ENCODE data around the gene GAS2L2. TPM values are rescaled to one million over a fixed set of nuclear protein-coding genes. Genes with fewer than 3 reads are reported as not detected.

The GAS2L2 gene
- total RNA-seq, 1 donor from 2014 or later = not detected

DNA sequence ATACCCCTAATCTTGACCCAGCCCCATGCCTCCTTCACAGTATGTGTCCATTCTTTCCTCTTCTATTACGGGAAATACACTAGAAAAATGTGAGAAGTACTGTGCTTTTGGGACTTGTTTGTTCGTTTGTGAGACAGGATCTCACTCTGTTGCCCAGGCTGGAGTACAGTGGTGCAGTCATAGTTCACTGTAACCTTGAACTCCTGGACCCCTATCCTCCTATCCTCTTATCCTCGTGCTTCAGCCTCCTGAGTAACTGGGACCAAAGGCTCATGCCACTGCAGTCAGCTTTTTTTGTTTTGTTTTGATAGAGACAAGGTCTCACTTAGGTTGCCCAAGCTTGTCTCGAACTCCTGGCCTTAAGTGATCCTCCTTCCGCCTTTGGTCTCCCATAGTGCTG is 51.5 kb downstream of the GAS2L2 start:
- H2AFZ ChIP-seq (replicated peaks) = no peak overlapping the region
- H3K27ac Mint-ChIP-seq = no peak overlapping the region
- H3K36me3 Mint-ChIP-seq = peaks cover 5% of the 10 kb centered on the region
- no peaks in the 10 kb centered on the region for H3K4me1 ChIP-seq
- H3K4me2 ChIP-seq = no peak overlapping the region
- no peaks in the 10 kb centered on the region for H3K79me2 ChIP-seq (ENCODE audit: low read depth)
- TF ChIP-seq, protein P1, sequence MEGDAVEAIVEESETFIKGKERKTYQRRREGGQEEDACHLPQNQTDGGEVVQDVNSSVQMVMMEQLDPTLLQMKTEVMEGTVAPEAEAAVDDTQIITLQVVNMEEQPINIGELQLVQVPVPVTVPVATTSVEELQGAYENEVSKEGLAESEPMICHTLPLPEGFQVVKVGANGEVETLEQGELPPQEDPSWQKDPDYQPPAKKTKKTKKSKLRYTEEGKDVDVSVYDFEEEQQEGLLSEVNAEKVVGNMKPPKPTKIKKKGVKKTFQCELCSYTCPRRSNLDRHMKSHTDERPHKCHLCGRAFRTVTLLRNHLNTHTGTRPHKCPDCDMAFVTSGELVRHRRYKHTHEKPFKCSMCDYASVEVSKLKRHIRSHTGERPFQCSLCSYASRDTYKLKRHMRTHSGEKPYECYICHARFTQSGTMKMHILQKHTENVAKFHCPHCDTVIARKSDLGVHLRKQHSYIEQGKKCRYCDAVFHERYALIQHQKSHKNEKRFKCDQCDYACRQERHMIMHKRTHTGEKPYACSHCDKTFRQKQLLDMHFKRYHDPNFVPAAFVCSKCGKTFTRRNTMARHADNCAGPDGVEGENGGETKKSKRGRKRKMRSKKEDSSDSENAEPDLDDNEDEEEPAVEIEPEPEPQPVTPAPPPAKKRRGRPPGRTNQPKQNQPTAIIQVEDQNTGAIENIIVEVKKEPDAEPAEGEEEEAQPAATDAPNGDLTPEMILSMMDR (IDR thresholded peaks at IDR 0.05) = no peak
- no peak for TF ChIP-seq EZH2 (IDR thresholded peaks at IDR 0.05)
- TF ChIP-seq EZH2phosphoT487 (IDR thresholded peaks at IDR 0.05) = no peak
- no peak for DNase-seq (ENCODE audit: low spot score)
- H3K4me3 Mint-ChIP-seq = no peak overlapping the region
- H4K20me1 ChIP-seq (ENCODE audit: low read depth) = peaks cover 20% of the 10 kb centered on the region
- H3K4me3 ChIP-seq = no peak overlapping the region
- no peaks in the 10 kb centered on the region for H3K9me3 Mint-ChIP-seq
- H3K27ac ChIP-seq = no peak overlapping the region
- no peaks in the 10 kb centered on the region for H3K9me3 ChIP-seq (ENCODE audit: low read depth)
- no peaks in the 10 kb centered on the region for H3K36me3 ChIP-seq
- no peaks in the 10 kb centered on the region for H3K27me3 Mint-ChIP-seq (ENCODE audit: insufficient read depth, low read depth)
- no peak overlapping the region for H3K9ac ChIP-seq
- H3K4me1 Mint-ChIP-seq = no peaks in the 10 kb centered on the region
- H3F3A ChIP-seq (ENCODE audit: low read depth) = no peaks in the 10 kb centered on the region
- no peaks in the 10 kb centered on the region for H3K27me3 ChIP-seq

DNA sequence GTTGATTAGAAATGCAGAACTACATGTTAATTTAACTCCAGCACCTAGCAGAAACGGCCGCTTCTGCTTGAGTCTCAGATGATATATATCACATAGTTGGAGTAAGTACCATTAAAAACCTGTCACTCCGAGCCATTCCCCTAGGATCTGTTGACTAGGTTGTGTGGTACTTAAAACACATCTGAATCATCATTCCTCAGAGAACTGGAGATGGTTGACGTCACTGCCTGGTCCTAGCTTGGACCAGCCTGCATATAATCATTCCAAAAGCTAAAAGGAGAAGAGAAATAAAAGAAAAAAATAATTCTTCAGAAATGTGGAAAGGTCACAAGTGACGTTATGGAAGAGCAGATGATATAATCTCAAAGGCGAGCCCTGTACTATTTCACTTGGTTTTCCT is 52.9 kb downstream of the GAS2L2 start:
- Histone ChIP-seq H3K36me3 (no peaks in the 10 kb centered on the region), H3K4me2 (no peak overlapping the region), H3K27me3 (no peaks in the 10 kb centered on the region), H3K9ac (no peak overlapping the region), H3K9me3 (ENCODE audit: low read depth) (no peaks in the 10 kb centered on the region), H4K20me1 (ENCODE audit: low read depth) (peaks cover 29% of the 10 kb centered on the region), H3K4me1 (peaks cover 6% of the 10 kb centered on the region), H3K79me2 (ENCODE audit: low read depth) (no peaks in the 10 kb centered on the region), H3F3A (ENCODE audit: low read depth) (no peaks in the 10 kb centered on the region), H3K27ac (no peak overlapping the region), H2AFZ (replicated peaks) (no peak overlapping the region), H3K4me3 (no peak overlapping the region)
- Mint-ChIP-seq H3K4me1 (no peaks in the 10 kb centered on the region), H3K9me3 (no peaks in the 10 kb centered on the region), H3K4me3 (no peak overlapping the region), H3K36me3 (peaks cover 8% of the 10 kb centered on the region), H3K27me3 (ENCODE audit: insufficient read depth, low read depth) (no peaks in the 10 kb centered on the region), H3K27ac (no peak overlapping the region)
- DNase-seq (ENCODE audit: low spot score) = no peak
- TF ChIP-seq EZH2 (IDR thresholded peaks at IDR 0.05) (no peak), EZH2phosphoT487 (IDR thresholded peaks at IDR 0.05) (no peak)
- TF ChIP-seq, protein P1 (IDR thresholded peaks at IDR 0.05) = no peak

DNA sequence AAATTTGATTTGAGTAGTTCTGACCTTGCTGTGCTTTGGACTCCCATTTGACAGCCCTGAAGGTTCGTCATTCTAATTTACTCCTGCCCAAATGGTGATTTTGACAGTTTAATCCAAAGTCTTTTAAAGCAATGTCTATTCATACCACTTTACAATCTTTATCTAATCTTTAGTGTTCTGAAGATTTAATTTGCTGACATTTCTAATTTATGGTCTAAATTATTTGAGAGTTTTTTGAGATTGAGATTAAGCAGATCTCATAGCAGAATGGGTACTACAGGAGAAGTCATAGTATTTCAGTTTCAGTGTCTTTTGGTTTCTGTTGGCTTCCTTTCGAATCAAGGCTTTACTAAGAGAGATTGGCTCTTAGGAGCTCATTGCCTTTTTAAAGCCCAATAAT is 54.2 kb downstream of the GAS2L2 start:
- peaks cover 29% of the 10 kb centered on the region for H4K20me1 ChIP-seq (ENCODE audit: low read depth)
- no peak overlapping the region for H3K4me3 ChIP-seq
- H3K27me3 ChIP-seq = no peaks in the 10 kb centered on the region
- Mint-ChIP-seq H3K27ac (no peak overlapping the region), H3K9me3 (no peaks in the 10 kb centered on the region), H3K36me3 (peaks cover 5% of the 10 kb centered on the region), H3K4me1 (no peaks in the 10 kb centered on the region), H3K27me3 (ENCODE audit: insufficient read depth, low read depth) (peaks cover 2% of the 10 kb centered on the region), H3K4me3 (no peak overlapping the region)
- peaks cover 6% of the 10 kb centered on the region for H3K4me1 ChIP-seq
- no peaks in the 10 kb centered on the region for H3K79me2 ChIP-seq (ENCODE audit: low read depth)
- no peaks in the 10 kb centered on the region for H3K9me3 ChIP-seq (ENCODE audit: low read depth)
- H3F3A ChIP-seq (ENCODE audit: low read depth) = no peaks in the 10 kb centered on the region
- no peak overlapping the region for H2AFZ ChIP-seq (replicated peaks)
- H3K9ac ChIP-seq = no peak overlapping the region
- H3K4me2 ChIP-seq = no peak overlapping the region
- H3K36me3 ChIP-seq = no peaks in the 10 kb centered on the region
- no peak for DNase-seq (ENCODE audit: low spot score)
- no peak overlapping the region for H3K27ac ChIP-seq
- TF ChIP-seq EZH2 (IDR thresholded peaks at IDR 0.05) = no peak
- TF ChIP-seq, protein P1 (IDR thresholded peaks at IDR 0.05) = no peak
- TF ChIP-seq EZH2phosphoT487 (IDR thresholded peaks at IDR 0.05) = no peak

Data from neural progenitor cell (in vitro differentiated cells).